ENCODE measurements around the gene GNS. TPM values are rescaled to one million over a fixed set of nuclear protein-coding genes. Genes with fewer than 3 reads are reported as not detected.
A peak's percentile ranks its signal among the peaks of the same experiment; 100 is the strongest.

Gene GNS
- total and polyA plus RNA-seq, 2 donors (not counting 3 experiments of a cell fraction or from before 2014, with no cell fraction given) = 107 to 142 TPM

GRCh38 chr12:64696080-64696741 is 63.0 kb downstream of the GNS start:
- H3K79me2 ChIP-seq (ENCODE audit: control insufficient read depth, insufficient read depth, low read length) = peaks cover 4% of the 10 kb centered on the region
- no peak overlapping the region for H3K9ac ChIP-seq (replicated peaks; ENCODE audit: extremely low read depth, insufficient read depth, low read length)
- peaks cover 7 to 9% of the 10 kb centered on the region in 2 experiments for H3K36me3 ChIP-seq (ENCODE audit: control insufficient read depth in 2 of 2, extremely low read depth in 1 of 2, insufficient read depth in 2 of 2, low read length in 2 of 2)
- CTCF ChIA-PET = interaction anchor here (0.6 to 6.4 kb wide), 20 partner anchors 10 to 224 kb away, joined by 3 to 217 read pairs (median 4); partner anchors contain the start of gene RASSF3
- no peaks in the 10 kb centered on the region for H3K4me1 ChIP-seq (ENCODE audit: control insufficient read depth, extremely low read depth, insufficient read depth, low read length)
- dilution Hi-C loops (cut with MboI; ENCODE audit: extremely low pct_ligation_motif_present, low sequenced_read_pairs) (no loop called here), intact Hi-C loops (cut with micrococcal nuclease) (loop anchor here (2.0 to 5.0 kb wide), 2 partner anchors 77 to 424 kb away; no protein-coding TSS in a partner anchor)
- no peak overlapping the region for H2AFZ ChIP-seq (ENCODE audit: low read depth, low read length)
- no peaks in the 10 kb centered on the region for H3K9me3 ChIP-seq (replicated peaks; ENCODE audit: control insufficient read depth, insufficient read depth, low read length)
- no peak overlapping the region for H3K4me2 ChIP-seq (ENCODE audit: insufficient read depth, low read length)
- no peaks in the 10 kb centered on the region for H4K20me1 ChIP-seq (replicated peaks; ENCODE audit: control insufficient read depth, extremely low read depth, insufficient read depth, low read length)
- no TSS peak for BruUV-seq (replicated peaks)
- H3K4me3 ChIP-seq (replicated peaks in 1 of 3; ENCODE audit: insufficient read depth in 1 of 3, low read depth in 1 of 3, low read length in 3 of 3) = no peak overlapping the region
- FAIRE-seq (peak; percentile 85), DNase-seq (ENCODE audit: low read depth, low spot score) (peak; percentile 62)
- H3K27ac ChIP-seq (ENCODE audit: insufficient read depth, low read depth, low read length) = no peak overlapping the region
- TF ChIP-seq CTCF (IDR thresholded peaks at IDR 0.05; ENCODE audit: extremely low read depth in 1 of 2, insufficient read depth in 1 of 2, low read depth in 1 of 2, low read length in 2 of 2) (peak; percentile 6 to 16), JUN (IDR thresholded peaks at IDR 0.05; ENCODE audit: borderline replicate concordance, insufficient read depth, insufficient read length, low read depth) (no peak)
- POLR2A ChIA-PET = no interaction called here
- H3K27me3 ChIP-seq (ENCODE audit: control insufficient read depth in 2 of 2, insufficient read depth in 2 of 2, low read length in 2 of 2) = no peaks in the 10 kb centered on the region
- no peaks in the 10 kb centered on the region for H3K9me1 ChIP-seq (replicated peaks; ENCODE audit: control insufficient read depth, extremely low read depth, insufficient read depth, low read length)

- ChIA-PET CTCF (interaction anchor here (0.6 to 6.4 kb wide), 17 partner anchors 11 to 223 kb away, joined by 3 to 217 read pairs (median 4); partner anchors contain the start of gene RASSF3), POLR2A (no interaction called here)
- Histone ChIP-seq H4K20me1 (replicated peaks; ENCODE audit: control insufficient read depth, extremely low read depth, insufficient read depth, low read length) (no peaks in the 10 kb centered on the region), H2AFZ (ENCODE audit: low read depth, low read length) (no peak overlapping the region), H3K9me3 (replicated peaks; ENCODE audit: control insufficient read depth, insufficient read depth, low read length) (no peaks in the 10 kb centered on the region), H3K4me1 (ENCODE audit: control insufficient read depth, extremely low read depth, insufficient read depth, low read length) (no peaks in the 10 kb centered on the region), H3K9ac (replicated peaks; ENCODE audit: extremely low read depth, insufficient read depth, low read length) (no peak overlapping the region), H3K27me3 (ENCODE audit: control insufficient read depth in 2 of 2, insufficient read depth in 2 of 2, low read length in 2 of 2) (no peaks in the 10 kb centered on the region), H3K27ac (ENCODE audit: insufficient read depth, low read depth, low read length) (no peak overlapping the region), H3K4me3 (replicated peaks in 1 of 3; ENCODE audit: insufficient read depth in 1 of 3, low read depth in 1 of 3, low read length in 3 of 3) (no peak overlapping the region), H3K36me3 (ENCODE audit: control insufficient read depth in 2 of 2, extremely low read depth in 1 of 2, insufficient read depth in 2 of 2, low read length in 2 of 2) (peaks cover 7 to 9% of the 10 kb centered on the region in 2 experiments), H3K9me1 (replicated peaks; ENCODE audit: control insufficient read depth, extremely low read depth, insufficient read depth, low read length) (no peaks in the 10 kb centered on the region), H3K79me2 (ENCODE audit: control insufficient read depth, insufficient read depth, low read length) (peaks cover 6% of the 10 kb centered on the region), H3K4me2 (ENCODE audit: insufficient read depth, low read length) (no peak overlapping the region)
- no peak for FAIRE-seq
- no peak for TF ChIP-seq CTCF (IDR thresholded peaks at IDR 0.05; ENCODE audit: extremely low read depth in 1 of 2, insufficient read depth in 1 of 2, low read depth in 1 of 2, low read length in 2 of 2)
- no peak for TF ChIP-seq POLR2AphosphoS5 (IDR thresholded peaks at IDR 0.05; ENCODE audit: insufficient read depth, low read depth, low read length)
- TF ChIP-seq MYC (IDR thresholded peaks at IDR 0.05; ENCODE audit: low read depth, low read length) = no peak
- TF ChIP-seq POLR2A (IDR thresholded peaks at IDR 0.05; ENCODE audit: low read depth, low read length) = no peak
- TF ChIP-seq FOS (IDR thresholded peaks at IDR 0.05; ENCODE audit: borderline replicate concordance, insufficient read depth, low read length) = no peak
- TF ChIP-seq JUN (IDR thresholded peaks at IDR 0.05; ENCODE audit: borderline replicate concordance, insufficient read depth, insufficient read length, low read depth) = no peak
- no peak for TF ChIP-seq MAX (IDR thresholded peaks at IDR 0.05; ENCODE audit: insufficient read depth, insufficient read length)
- no peak for TF ChIP-seq GATA2 (IDR thresholded peaks at IDR 0.05; ENCODE audit: insufficient read depth, insufficient read length, low read depth, low read length)
- no peak for TF ChIP-seq EZH2 (IDR thresholded peaks at IDR 0.05; ENCODE audit: borderline replicate concordance, low read depth, low read length, severe bottlenecking)
- TSS peak; percentile 42 for BruUV-seq (replicated peaks)
- DNase-seq (ENCODE audit: low read depth, low spot score) = no peak
- dilution Hi-C loops (cut with MboI; ENCODE audit: extremely low pct_ligation_motif_present, low sequenced_read_pairs) = no loop called here
- intact Hi-C loops (cut with micrococcal nuclease) = loop anchor here (5.0 kb wide), 1 partner anchor 423 kb away; no protein-coding TSS in a partner anchor
Measured at GRCh38 chr12:64695550-64695949, 63.7 kb downstream of the GNS start.

All from endothelial cell of umbilical vein (primary cell).